K562 (cell line): ENCODE measurements around the gene PIK3CD. TPM values are rescaled to one million over a fixed set of nuclear protein-coding genes. Genes with fewer than 3 reads are reported as not detected.

Experiments
- ATAC-seq: fragments of 200-7000 bp; cut with Tn5 transposase; 3 replicates; pipeline ENCODE4 v1.9.1; 2020; ENCODE audit warnings: moderate library complexity
- BruUV-seq: library from RNA; stranded (reverse); fragments of 400-500 nt; replicated peaks from 2 replicates; lab custom pipeline; 2021; lab: Mats Ljungman, UMichigan
- CTCF ChIA-PET: fragments of 300-600 bp; formaldehyde crosslinking; extraction: SDS; loops from one replicate; lab custom pipeline; 2021; ENCODE audit warnings: low intra/inter-chr PET ratio; lab: Yijun Ruan, JAX
- POLR2A ChIA-PET: fragments of 300-600, 350-650 bp; sonication (Branson Sonifier 250); formaldehyde crosslinking; extraction: SDS; loops from one replicate; lab custom pipeline; 2021; ENCODE audit warnings: antibody characterized with exemption, inconsistent platforms; lab: Yijun Ruan, JAX
- DNase-seq, 4 experiments: peaks; one replicate each; pipeline versions ENCODE4 v3.0.0 to v3.0.0-alpha.2; 2011 to 2018; ENCODE audit warnings: low spot score in 3 of 4, mixed read lengths in 3 of 4; ENCODE audit errors: extremely low read depth in 1 of 4
- FAIRE-seq: peaks from 2 replicates; lab custom pipeline; 2011; peaks lifted over from hg19 to GRCh38; lab: Jason Lieb, UNC
- H2AFZ ChIP-seq: 2 replicates; pipeline ENCODE4 v1.6.0; 2011; ENCODE audit warnings: low read depth, low read length, control low read depth, inconsistent platforms
- H3K27ac ChIP-seq: fragments of 200-600 bp; 3 replicates; pipeline ENCODE4 v1.8.0; 2011; ENCODE audit warnings: low read depth, mild to moderate bottlenecking, control low read depth, inconsistent platforms, low read length, moderate library complexity, mixed read lengths; ENCODE audit errors: extremely low read depth
- H3K27me3 ChIP-seq, 2 experiments: fragments of 300-600 bp in 1 of 2; 2 replicates in 1 of 2; 3 replicates in 1 of 2; pipeline versions ENCODE4 v1.6.0 to v1.8.0; 2011; ENCODE audit warnings: inconsistent platforms in 2 of 2, low read length in 2 of 2, mild to moderate bottlenecking in 1 of 2, mixed read lengths in 1 of 2, moderate library complexity in 1 of 2; ENCODE audit not compliant: control insufficient read depth in 2 of 2, insufficient read depth in 2 of 2
- H3K36me3 ChIP-seq: fragments of 300-600 bp; 3 replicates; pipeline ENCODE4 v1.8.0; 2011; ENCODE audit warnings: mild to moderate bottlenecking, low read length, inconsistent platforms; ENCODE audit not compliant: control insufficient read depth, insufficient read depth
- H3K4me1 ChIP-seq, 2 experiments: fragments of 200-600 bp in 1 of 2; replicated peaks in 1 of 2; 2 replicates in 1 of 2; 3 replicates in 1 of 2; pipeline versions ENCODE4 v1.5.1 to v1.8.0; 2011; ENCODE audit warnings: inconsistent platforms in 2 of 2, low read length in 2 of 2, mild to moderate bottlenecking in 1 of 2, mixed read lengths in 1 of 2, moderate library complexity in 1 of 2; ENCODE audit not compliant: control insufficient read depth in 2 of 2, insufficient read depth in 2 of 2
- H3K4me2 ChIP-seq: 2 replicates; pipeline ENCODE4 v1.6.1; 2011; ENCODE audit warnings: low read length, control low read depth, inconsistent platforms, mixed read lengths; ENCODE audit not compliant: insufficient read depth
- H3K4me3 ChIP-seq: fragments of 200-600 bp; sonication (generic), shearing (Covaris generic); 2 replicates; pipeline ENCODE4 v1.5.1; 2016; ENCODE audit warnings: control low read depth, inconsistent platforms
- H3K79me2 ChIP-seq: fragments of 200-600 bp; 3 replicates; pipeline ENCODE4 v1.8.0; 2011; ENCODE audit warnings: low read length, inconsistent platforms; ENCODE audit not compliant: control insufficient read depth, insufficient read depth
- H3K9ac ChIP-seq, 2 experiments: 2 replicates each; pipeline versions ENCODE4 v1.6.0 to v1.6.1; 2011; ENCODE audit warnings: low read depth in 2 of 2, low read length in 2 of 2, control low read depth in 1 of 2, inconsistent platforms in 1 of 2, mild to moderate bottlenecking in 1 of 2, mixed read lengths in 1 of 2; ENCODE audit not compliant: insufficient read depth in 1 of 2
- H3K9me1 ChIP-seq: one replicate; pipeline ENCODE4 v1.6.0; 2011; ENCODE audit warnings: inconsistent platforms, mild to moderate bottlenecking, low read length, moderate library complexity; ENCODE audit not compliant: control insufficient read depth, insufficient read depth
- H3K9me3 ChIP-seq: replicated peaks from 2 replicates; pipeline ENCODE4 v1.5.1; 2011; ENCODE audit warnings: low read depth, low read length, inconsistent platforms; ENCODE audit not compliant: control insufficient read depth, insufficient read depth
- H4K20me1 ChIP-seq: replicated peaks from 2 replicates; pipeline ENCODE4 v1.6.1; 2011; ENCODE audit warnings: low read length, inconsistent platforms, mixed read lengths; ENCODE audit not compliant: control insufficient read depth, insufficient read depth
- CBX3 ChIP-seq, 2 experiments: IDR thresholded peaks; 1 replicate in 1 of 2; 2 replicates in 1 of 2; pipeline ENCODE4 v1.6.1; 2012; ENCODE audit warnings: inconsistent platforms in 2 of 2, low read length in 2 of 2, borderline replicate concordance in 1 of 2, control low read depth in 1 of 2
- CBX8 ChIP-seq: fragments of 200-600 bp; sonication (generic); IDR thresholded peaks from 2 replicates; pipeline ENCODE4 v1.6.1; 2012; ENCODE audit warnings: borderline replicate concordance, mixed run types, low read depth, mild to moderate bottlenecking, moderate library complexity, mixed read lengths, low read length, control low read depth, inconsistent platforms; ENCODE audit not compliant: poor library complexity, severe bottlenecking; ENCODE audit errors: extremely low read depth
- DACH1 ChIP-seq: fragments of 450-650 bp; IDR thresholded peaks from 2 replicates; pipeline ENCODE4 v1.6.1; 2018; ENCODE audit not compliant: partially characterized antibody
- FOXA1 ChIP-seq: fragments of 450-650 bp; IDR thresholded peaks from 2 replicates; pipeline ENCODE4 v1.6.1; 2016; ENCODE audit warnings: mild to moderate bottlenecking, borderline replicate concordance
- HMG20A ChIP-seq: fragments of 450-650 bp; formaldehyde crosslinking; conservative IDR thresholded peaks from 2 replicates; pipeline ENCODE4 v1.4.0; 2020; ENCODE audit warnings: mild to moderate bottlenecking, mixed read lengths
- NCOA6 ChIP-seq: fragments of 450-650 bp; IDR thresholded peaks from 2 replicates; pipeline ENCODE4 v1.6.1; 2017; ENCODE audit warnings: mild to moderate bottlenecking
- NR3C1 ChIP-seq: sonication (generic); formaldehyde crosslinking; IDR thresholded peaks from 2 replicates; pipeline ENCODE4 v1.8.1; 2022; ENCODE audit warnings: missing genetic modification reagents
- YBX1 ChIP-seq: fragments of 450-650 bp; IDR thresholded peaks from 2 replicates; pipeline ENCODE4 v1.7.1; 2016; ENCODE audit warnings: mild to moderate bottlenecking
- YY1 ChIP-seq, 3 experiments: IDR thresholded peaks; 2 replicates each; pipeline ENCODE4 v1.6.1; 2011; ENCODE audit warnings: low read length in 2 of 3, mild to moderate bottlenecking in 2 of 3, moderate library complexity in 2 of 3, borderline replicate concordance in 1 of 3, control low read depth in 1 of 3, low read depth in 1 of 3; ENCODE audit not compliant: insufficient read depth in 3 of 3, insufficient replicate concordance in 2 of 3, control insufficient read depth in 1 of 3, insufficient read length in 1 of 3; ENCODE audit errors: extremely low read depth in 1 of 3
- ZBTB1 ChIP-seq: sonication (generic); formaldehyde crosslinking; IDR thresholded peaks from 2 replicates; pipeline ENCODE4 v1.8.1; 2023; ENCODE audit warnings: missing genetic modification reagents, low read depth, mild to moderate bottlenecking, borderline replicate concordance
- ZNF316 ChIP-seq: fragments of 450-650 bp; IDR thresholded peaks from 2 replicates; pipeline ENCODE4 v1.6.1; 2016
- WGBS: fragments of 100-300 bp; shearing (Covaris generic); methylation state at CpG from one replicate; pipeline ENCODE4 v1.1.6; 2016; ENCODE audit warnings: low coverage, mixed read lengths; ENCODE audit not compliant: insufficient coverage; ENCODE audit errors: missing lambda C conversion rate; 5-methylcytosine and 5-hydroxymethylcytosine counted together
- in situ Hi-C: fragments of 300-500 bp; cut with MboI; formaldehyde crosslinking; loops from 4 replicates; pipeline ENCODE4 v1.15.0; 2018; ENCODE audit warnings: inconsistent platforms, mixed read lengths
- intact Hi-C: fragments of 100-400 bp; cut with micrococcal nuclease; formaldehyde crosslinking; loops from 2 replicates; pipeline ENCODE4 v1.14.2; 2022
- polyA plus RNA-seq, 8 experiments: library from polyadenylated mRNA; depleted of rRNA in 4 of 8; stranded (reverse) in 5 of 8; unstranded in 3 of 8; fragments of >200 nt; fragmentation: Nextera tagmentation in 2 of 8; fragmentation: Illumina TruSeq in 1 of 8; extraction: Ambion mirVana in 2 of 8; extraction: Trizol in 1 of 8; gene quantifications; 2 replicates each; pipeline versions ENCODE4 v1.2.1 to v1.2.3, GENCODE V29; 2011 to 2014; ENCODE audit warnings: inconsistent platforms in 1 of 8, missing spikeins in 1 of 8
- total RNA-seq, 7 experiments: library from RNA; depleted of rRNA in 6 of 7; stranded (reverse); fragments of >200 nt in 6 of 7; fragmentation: Illumina TruSeq in 2 of 7; extraction: Trizol in 2 of 7; gene quantifications; 2 replicates each; pipeline versions ENCODE4 v1.2.1 to v1.2.3, GENCODE V29; 2011 to 2021; ENCODE audit warnings: low replicate concordance in 1 of 7
- TF ChIP-seq, protein P1 (sequence below): sonication (generic); formaldehyde crosslinking; IDR thresholded peaks from 2 replicates; pipeline ENCODE4 v1.8.1; 2023; ENCODE audit warnings: mild to moderate bottlenecking, missing genetic modification reagents
- TF ChIP-seq, protein P2 (sequence below): fragments of 250-450 bp; sonication (Bioruptor Pico); IDR thresholded peaks from 2 replicates; pipeline ENCODE4 v1.9.0; 2021; ENCODE audit warnings: mild to moderate bottlenecking, inconsistent platforms
- TF ChIP-seq, protein P3 (sequence below): fragments of 450-650 bp; IDR thresholded peaks from 2 replicates; pipeline ENCODE4 v1.6.1; 2014; ENCODE audit warnings: low read depth, mild to moderate bottlenecking, moderate library complexity, borderline replicate concordance
- TF ChIP-seq, protein P4 (sequence below): fragments of 450-650 bp; IDR thresholded peaks from 2 replicates; pipeline ENCODE4 v1.6.1; 2018; ENCODE audit warnings: mild to moderate bottlenecking, low read depth; ENCODE audit not compliant: partially characterized antibody

PIK3CD gene
- total and polyA plus RNA-seq, 9 of the 15 experiments (the other 6 are each of a cell fraction or from before 2014, with no cell fraction given), result 1.8 to 20.8 (median 7.2) TPM

DNA sequence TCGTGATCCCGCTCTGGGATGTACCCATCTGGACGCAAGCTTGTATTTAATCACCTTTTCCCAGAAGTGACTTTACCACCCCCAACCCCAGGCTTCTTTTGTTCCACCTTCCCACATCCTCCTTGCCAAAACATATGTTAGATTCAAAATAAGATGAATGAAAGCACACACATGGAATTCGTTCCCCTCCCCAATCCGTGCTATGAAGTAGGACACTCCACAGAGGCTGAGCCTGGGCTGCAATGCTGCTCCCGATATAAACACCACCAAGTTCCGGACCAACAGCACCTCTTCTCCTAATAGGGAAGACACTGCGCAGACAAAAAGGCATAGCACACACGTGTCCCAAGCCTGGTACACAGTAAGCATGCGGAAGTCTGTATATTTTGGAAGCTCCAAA is 86.1 kb downstream of the PIK3CD start:
- Histone ChIP-seq H3K9ac (no peak overlapping the region), H3K36me3 (peaks cover 52% of the 10 kb centered on the region), H4K20me1 (no peaks in the 10 kb centered on the region), H3K9me3 (no peaks in the 10 kb centered on the region; the same call in 1 of the 2 replicates), H3K4me2 (no peak overlapping the region), H3K4me3 (no peak overlapping the region), H3K4me1 (no peaks in the 10 kb centered on the region), H2AFZ (no peak overlapping the region), H3K79me2 (no peaks in the 10 kb centered on the region), H3K27me3 (no peaks in the 10 kb centered on the region), H3K27ac (no peak overlapping the region), H3K9me1 (no peaks in the 10 kb centered on the region)
- DNase-seq (no peak), FAIRE-seq (no peak), ATAC-seq (no peak)
- POLR2A ChIA-PET, result no interaction called here
- in situ Hi-C loops (no loop called here), intact Hi-C loops (no loop called here)
- CTCF ChIA-PET, result interaction anchor here (0.6 kb wide), 1 partner anchor 326 kb away, joined by 3 read pairs; no protein-coding TSS in a partner anchor
- 73% methylated on average over 10 of the region's 10 CpGs for WGBS
- BruUV-seq, result no TSS peak
- TF ChIP-seq YBX1 (no peak), NCOA6 (no peak), CBX8 (no peak), CBX3 (IDR thresholded peaks at IDR 0.05; ENCODE audit: borderline replicate concordance in 1 of 2, low read length in 2 of 2) (no peak), NR3C1 (no peak), ZBTB1 (CRISPR knock-in tag) (no peak), FOXA1 (no peak), HMG20A (CRISPR knock-in tag) (no peak), YY1 (IDR thresholded peaks at IDR 0.05; ENCODE audit: borderline replicate concordance in 1 of 3, control insufficient read depth in 1 of 3, extremely low read depth in 1 of 3, insufficient read depth in 3 of 3, insufficient read length in 1 of 3, insufficient replicate concordance in 2 of 3, low read depth in 1 of 3, low read length in 2 of 3) (no peak), ZNF316 (no peak), DACH1 (no peak)
- TF ChIP-seq, protein P1, sequence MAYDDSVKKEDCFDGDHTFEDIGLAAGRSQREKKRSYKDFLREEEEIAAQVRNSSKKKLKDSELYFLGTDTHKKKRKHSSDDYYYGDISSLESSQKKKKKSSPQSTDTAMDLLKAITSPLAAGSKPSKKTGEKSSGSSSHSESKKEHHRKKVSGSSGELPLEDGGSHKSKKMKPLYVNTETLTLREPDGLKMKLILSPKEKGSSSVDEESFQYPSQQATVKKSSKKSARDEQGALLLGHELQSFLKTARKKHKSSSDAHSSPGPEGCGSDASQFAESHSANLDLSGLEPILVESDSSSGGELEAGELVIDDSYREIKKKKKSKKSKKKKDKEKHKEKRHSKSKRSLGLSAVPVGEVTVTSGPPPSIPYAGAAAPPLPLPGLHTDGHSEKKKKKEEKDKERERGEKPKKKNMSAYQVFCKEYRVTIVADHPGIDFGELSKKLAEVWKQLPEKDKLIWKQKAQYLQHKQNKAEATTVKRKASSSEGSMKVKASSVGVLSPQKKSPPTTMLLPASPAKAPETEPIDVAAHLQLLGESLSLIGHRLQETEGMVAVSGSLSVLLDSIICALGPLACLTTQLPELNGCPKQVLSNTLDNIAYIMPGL, result no peak
- TF ChIP-seq, protein P2, sequence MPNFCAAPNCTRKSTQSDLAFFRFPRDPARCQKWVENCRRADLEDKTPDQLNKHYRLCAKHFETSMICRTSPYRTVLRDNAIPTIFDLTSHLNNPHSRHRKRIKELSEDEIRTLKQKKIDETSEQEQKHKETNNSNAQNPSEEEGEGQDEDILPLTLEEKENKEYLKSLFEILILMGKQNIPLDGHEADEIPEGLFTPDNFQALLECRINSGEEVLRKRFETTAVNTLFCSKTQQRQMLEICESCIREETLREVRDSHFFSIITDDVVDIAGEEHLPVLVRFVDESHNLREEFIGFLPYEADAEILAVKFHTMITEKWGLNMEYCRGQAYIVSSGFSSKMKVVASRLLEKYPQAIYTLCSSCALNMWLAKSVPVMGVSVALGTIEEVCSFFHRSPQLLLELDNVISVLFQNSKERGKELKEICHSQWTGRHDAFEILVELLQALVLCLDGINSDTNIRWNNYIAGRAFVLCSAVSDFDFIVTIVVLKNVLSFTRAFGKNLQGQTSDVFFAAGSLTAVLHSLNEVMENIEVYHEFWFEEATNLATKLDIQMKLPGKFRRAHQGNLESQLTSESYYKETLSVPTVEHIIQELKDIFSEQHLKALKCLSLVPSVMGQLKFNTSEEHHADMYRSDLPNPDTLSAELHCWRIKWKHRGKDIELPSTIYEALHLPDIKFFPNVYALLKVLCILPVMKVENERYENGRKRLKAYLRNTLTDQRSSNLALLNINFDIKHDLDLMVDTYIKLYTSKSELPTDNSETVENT (CRISPR knock-in tag), result no peak
- TF ChIP-seq, protein P3, sequence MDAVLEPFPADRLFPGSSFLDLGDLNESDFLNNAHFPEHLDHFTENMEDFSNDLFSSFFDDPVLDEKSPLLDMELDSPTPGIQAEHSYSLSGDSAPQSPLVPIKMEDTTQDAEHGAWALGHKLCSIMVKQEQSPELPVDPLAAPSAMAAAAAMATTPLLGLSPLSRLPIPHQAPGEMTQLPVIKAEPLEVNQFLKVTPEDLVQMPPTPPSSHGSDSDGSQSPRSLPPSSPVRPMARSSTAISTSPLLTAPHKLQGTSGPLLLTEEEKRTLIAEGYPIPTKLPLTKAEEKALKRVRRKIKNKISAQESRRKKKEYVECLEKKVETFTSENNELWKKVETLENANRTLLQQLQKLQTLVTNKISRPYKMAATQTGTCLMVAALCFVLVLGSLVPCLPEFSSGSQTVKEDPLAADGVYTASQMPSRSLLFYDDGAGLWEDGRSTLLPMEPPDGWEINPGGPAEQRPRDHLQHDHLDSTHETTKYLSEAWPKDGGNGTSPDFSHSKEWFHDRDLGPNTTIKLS, result no peak
- TF ChIP-seq, protein P4, sequence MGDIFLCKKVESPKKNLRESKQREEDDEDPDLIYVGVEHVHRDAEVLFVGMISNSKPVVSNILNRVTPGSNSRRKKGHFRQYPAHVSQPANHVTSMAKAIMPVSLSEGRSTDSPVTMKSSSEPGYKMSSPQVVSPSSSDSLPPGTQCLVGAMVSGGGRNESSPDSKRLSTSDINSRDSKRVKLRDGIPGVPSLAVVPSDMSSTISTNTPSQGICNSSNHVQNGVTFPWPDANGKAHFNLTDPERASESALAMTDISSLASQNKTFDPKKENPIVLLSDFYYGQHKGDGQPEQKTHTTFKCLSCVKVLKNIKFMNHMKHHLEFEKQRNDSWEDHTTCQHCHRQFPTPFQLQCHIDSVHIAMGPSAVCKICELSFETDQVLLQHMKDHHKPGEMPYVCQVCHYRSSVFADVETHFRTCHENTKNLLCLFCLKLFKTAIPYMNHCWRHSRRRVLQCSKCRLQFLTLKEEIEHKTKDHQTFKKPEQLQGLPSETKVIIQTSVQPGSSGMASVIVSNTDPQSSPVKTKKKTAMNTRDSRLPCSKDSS, result no peak
